Measurements from ENCODE around the gene REG3A.

REG3A gene

DNA sequence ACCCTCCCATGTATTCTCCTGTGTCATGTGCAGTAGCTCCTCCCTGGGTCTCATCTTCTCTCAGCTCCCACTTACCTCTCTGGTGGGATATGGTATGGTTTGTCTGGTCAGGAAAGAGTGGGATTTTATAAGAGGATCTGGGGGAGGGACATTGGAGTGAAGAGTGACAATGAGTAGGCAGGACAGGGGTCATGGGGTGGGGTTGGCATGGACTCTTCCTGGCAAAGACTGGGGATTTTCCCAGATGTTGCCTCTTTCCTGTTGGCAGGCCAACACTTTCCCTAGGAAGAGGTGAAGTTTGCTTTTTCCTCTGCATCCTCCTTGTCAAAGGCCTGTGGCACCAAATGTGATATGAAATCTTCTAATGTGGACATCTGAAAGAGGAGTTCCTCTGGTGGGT is at the start of gene REG3A:
Gene REG3A (minus strand): TSS at position 101 of the 400 bp plus-strand sequence. CDS start 348 bp downstream, outside the sequence.
- no peak for DNase-seq

DNA sequence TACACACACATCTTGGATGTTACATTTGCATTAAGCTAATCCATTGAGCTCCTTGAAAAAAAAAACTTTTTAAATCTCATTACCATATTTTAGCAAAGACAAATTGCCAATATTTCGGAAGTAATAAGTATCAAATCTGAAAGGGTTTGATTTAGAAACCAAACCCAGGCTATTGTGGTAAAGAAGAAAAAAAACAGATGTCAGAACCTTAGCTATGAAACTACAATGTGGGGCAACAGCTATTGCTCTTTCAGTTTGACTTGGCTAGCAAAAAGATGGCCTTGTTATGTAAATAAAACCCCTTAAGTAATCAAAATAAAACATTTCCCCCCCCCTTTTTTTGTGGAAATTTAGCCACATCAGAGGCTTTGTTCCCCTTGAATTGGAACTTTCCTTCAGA is 41.2 kb upstream of the REG3A start:
- no peak for DNase-seq

DNA sequence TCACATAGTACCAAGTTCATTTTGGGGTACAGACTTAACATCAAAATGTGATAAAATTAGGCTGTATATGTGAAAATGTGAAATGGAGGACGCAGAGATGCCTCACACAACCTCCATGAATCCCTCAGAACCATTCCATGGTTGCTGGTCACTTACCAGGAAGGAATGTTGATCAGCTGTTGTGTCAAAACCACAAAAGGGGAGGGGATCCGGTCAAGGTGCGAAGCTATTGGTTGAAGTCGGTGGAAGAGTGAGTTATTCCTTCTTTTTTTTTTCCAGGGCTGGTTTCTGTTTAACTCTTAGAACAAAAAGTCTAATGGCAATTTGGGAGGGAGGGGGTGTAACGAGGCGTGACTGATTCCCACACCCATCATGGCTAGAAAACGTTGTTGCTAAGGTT is 32.3 kb upstream of the REG3A start:
- DNase-seq = no peak

DNA sequence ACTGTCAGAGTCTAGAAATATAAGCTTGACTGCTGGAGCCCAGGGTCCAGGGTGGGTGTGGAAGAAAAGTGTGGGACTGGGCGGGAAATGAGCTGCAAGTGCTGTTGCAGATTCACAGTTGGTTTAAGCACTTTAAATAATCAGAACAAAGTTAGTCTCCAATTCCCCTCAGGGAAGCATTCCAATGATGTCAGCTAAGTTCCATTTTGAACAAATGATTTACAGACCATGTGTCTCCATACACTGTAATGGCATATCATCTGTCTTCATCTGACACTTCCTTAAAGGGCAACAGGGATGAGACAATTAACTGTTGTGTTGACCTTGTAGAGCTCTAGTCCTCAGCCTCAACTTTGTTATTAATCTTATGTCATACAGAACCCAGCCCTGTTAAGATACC is 31.5 kb upstream of the REG3A start:
- DNase-seq = no peak

DNA sequence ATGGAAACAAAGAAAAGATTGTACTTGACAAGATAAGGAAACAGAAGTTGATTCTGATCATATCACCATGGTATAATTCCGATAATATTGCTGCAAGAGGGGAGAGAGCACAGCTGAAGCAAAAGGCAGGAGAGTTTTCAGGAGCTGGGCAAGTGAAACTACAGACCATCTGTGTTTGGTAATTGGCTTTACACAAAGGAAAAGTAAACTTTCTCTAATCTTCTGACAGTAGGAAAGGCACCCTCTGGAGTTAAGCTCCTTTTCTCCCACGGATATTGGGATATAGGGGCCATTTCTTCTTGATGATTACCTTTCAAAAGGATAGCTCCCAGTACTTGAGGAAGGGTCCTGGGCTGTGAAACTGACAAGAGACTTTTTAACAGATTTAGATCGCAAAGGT is 29.9 kb upstream of the REG3A start:
- no peak for DNase-seq

DNA sequence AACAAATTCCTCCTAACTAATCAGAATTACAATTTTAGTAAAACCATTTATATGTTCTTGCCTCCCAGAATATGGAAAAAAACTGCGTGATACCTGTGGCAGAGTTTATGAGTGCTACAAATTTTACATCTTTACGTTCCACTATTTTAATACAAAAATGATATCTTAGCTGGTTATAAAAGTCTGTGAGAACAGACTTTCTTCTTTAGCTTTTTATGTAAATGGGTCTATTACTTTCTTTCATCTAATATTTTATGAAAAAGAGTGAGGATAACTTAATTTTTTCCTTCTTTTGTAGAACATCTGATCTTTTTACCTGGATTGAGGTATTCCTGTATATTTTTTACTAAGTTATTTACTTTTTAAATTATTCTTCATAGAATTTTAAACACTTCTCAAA is 22.1 kb upstream of the REG3A start:
- no peak for DNase-seq

DNA sequence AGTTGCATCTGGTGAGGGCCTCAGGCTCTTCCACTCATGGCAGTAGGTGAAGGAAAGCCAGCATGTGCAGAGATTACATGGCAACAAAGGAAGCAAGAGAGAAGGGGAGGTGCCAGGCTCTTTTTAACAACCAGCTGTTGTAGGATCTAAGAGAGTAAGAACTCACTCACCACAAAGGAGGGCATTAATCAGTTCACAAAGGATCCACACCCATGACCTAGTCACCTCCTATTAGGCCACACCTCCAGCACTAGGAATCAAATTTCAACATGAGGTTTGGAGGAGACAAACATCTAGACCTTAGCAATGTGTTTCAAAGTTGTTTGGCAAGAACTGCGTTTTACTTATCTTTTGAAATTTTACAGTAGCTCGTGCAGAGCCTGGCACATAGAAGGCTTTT is 20.5 kb upstream of the REG3A start:
- DNase-seq = no peak

DNA sequence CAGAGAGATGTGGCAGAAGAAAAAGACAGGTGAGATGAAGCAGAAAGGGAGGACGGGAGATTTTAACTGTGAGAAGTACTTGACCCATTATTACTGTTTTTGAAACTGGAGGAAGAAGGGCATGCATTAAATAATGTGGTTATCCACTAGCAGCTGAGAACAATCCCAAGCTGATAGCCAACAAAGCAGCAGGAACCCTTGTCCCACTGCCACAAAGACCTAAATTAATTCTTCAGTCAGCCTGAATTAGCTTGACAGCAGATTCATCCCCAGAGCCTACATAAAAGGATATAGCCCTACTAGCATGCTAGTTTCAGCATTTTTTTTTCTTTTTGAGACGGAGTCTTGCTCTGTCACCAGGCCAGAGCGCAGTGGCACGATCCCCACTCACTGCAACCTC is 19.5 kb upstream of the REG3A start:
- DNase-seq = no peak

DNA sequence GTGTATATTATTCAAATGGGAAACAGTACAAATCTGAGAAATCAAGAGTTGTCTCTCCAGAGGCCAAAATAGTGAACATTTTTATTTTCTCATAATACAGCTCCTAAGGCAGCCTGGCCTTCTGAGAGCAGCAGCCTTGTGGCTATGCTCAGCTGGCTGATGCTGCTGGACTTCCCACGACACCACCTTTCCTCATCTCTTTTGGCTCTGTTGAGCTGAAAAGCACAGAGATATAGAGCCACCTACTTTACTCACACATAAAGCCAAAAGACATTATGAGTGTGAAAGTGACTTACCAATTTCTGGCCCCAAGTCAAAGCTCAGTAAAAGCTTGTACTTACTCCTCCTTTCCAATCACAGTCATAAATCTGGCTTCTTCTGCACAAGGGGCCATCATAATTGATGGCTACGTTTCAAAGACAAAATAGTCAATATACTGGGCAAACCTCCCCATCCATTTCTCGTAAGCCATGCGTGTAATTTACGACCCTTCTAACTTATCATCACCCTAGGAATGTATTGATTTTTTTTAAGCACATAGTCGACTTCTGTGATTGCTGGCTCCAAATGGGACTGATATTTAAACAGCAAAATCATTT is 18.6 kb upstream of the REG3A start:
- no peak for DNase-seq

DNA sequence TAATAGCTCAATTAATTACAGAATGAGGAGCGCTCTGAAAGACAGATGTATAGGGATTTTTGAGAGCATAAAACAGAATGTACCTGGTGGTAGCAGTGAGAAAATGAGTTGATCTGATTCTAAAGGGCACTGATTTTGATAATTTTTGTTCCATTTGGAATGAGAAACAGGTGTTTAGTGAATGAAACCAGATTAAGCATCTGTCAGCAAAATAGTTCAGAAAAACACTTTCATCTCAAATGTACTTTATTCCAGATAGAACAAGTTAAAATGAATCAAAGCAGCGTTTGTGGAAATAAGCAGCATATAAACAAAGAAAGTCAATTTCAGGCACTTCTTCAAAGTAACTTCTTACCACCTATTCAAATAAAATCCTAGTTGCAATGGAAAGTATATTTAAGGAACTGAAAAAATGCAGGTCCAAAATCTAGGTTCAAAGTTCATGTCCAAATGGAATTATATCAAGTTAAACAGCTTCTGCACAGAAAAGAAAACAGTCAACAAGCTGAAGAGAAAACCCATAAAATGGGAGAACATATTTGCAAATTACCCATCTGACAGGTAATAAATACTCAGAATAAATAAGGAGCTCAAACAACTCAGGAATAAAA is 11.9 kb upstream of the REG3A start:
- no peak for DNase-seq

DNA sequence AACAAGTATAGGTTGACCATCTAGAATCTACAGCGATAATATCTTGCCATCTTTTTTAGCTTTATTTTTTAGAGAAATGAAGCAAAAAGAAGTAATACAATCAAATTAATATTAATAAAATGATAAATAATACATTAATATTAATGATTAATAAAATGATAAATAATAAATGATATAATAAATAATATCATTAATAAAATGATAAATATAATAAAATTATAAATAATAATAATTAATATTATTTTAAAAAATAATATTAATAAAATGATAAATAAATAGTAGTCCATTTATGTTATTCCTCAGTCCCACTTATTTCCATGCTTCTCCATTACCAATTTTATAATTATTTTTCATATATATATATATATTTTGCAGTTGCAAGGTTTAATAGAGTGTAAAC is 3.2 kb upstream of the REG3A start:
- no peak for DNase-seq

DNA sequence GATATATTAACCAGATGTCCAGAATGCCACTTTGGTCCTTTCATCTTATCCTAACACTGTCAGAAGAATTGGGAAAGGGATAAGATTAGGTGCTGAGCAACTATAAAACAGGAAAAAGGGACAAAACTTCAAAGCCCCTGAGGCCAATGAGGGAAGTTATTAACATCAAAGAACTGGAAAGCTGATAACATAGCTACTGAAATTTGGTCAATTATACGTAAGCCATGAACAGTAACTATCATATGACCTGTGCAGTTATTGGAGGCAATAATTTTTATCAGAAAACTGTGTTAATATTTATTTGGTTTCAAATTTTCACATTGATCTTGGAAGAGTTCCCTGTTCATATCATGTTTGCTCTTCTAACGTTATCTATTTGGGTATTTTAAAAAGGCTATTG is 2.6 kb upstream of the REG3A start:
- no peak for DNase-seq

DNA sequence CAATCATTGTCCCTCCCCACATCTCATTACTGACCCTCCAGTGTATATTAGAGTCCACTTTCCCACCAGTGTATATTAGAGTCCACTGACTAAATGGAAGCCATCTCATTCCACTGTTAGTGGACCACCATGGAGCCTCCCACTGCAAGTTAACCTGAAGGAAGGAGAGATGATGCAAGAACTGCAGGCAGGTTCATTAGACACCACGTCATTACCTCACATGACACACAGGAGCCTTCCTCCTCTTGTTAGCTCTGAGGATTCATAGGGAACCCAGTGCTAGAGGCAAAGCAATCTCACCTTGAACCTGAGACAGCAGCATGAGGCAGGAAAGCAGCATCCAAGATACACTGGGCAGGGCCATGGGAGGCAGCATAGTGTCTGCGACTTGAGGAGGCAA is 523 bp downstream of the REG3A start:
- no peak for DNase-seq

DNA sequence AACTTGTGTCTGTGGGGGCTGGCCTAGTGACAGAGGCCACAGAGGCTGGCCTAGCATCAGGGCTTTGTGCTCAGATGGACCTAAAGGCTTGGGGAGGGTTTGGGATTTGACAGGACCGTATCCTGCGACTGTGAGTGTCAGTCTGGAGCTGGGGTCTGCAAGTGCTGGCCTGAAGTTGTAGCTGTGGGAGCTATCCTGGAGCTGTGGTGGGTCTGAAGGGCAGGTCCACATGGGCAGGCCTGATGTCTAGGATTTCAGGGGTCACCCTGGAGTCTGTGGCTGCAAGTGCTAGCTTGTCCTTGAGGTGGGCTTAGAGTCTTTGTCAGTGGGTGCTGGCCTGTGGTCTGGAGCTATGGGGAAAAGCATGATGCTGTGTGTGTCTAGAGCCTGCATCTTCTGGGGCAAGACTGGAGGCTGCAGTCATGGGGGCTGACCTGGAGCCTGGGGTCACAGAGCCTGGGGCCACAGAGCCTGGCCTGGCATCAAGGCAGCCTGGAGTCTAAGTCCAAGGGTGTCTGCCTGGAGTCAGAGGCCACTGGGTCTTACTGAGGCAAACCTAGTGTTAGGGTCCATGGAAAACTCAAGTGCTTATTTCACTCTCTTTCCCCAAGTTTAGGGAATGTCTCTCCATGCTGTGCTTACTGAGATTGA is 3.6 kb downstream of the REG3A start:
- no peak for DNase-seq

DNA sequence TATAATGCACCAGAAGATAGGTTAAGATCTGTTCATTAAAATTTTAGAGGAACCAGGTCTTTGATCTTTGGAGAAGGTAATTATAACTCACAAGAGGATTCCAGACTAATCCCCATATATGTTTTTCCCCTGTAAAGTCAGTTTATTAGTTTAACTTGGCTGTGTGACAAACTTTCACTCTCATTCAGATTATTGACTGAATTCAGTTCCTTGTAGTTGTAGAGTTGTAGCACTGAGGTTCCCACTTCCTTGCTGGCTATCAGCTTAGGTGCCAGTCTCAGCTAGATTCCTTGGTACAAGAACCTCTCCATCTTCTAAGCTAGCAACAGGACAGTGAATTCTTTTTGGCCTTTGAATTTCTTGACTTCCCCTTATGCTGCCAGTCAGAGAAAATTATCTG is 20.1 kb downstream of the REG3A start:
- DNase-seq = no peak

DNA sequence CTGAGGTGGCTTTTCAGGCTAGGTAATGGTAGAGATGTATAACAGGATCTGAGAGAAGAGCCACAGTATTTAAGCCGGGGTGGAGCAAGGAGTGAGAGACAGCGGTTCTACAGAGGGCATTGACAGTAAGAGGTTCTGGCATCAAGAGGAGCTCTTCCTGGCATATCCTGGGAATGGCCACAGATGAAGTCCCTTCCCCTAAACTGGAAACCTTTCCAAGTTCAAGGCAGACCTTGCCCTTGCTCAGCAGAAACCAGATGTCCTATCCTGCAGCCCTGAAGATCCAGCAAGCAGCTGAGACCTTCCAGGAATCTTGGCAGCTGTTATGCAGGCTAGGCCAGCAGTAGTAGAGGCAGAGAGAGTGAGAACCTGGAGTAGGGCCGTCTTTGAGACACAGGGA is 21.2 kb downstream of the REG3A start:
- DNase-seq = no peak

DNA sequence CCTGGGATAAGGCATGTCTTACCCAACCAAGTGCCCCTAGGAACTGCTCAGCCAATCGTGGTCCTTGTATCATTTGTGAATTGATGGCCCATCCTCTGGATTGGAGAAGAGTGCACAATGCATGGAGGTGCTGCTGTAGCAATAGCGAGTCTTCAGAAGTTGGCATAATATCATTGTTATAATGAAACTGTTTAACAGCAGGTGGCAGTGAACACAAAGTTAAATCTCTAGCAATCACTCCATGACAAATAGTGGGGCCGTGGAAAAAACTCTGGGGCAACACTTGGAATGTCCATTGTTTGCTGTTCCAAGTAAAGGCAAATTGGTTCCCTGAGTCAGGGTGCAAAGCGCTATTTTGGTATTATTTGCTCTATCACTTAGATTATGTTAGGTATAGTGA is 27.9 kb downstream of the REG3A start:
- no peak for DNase-seq

DNA sequence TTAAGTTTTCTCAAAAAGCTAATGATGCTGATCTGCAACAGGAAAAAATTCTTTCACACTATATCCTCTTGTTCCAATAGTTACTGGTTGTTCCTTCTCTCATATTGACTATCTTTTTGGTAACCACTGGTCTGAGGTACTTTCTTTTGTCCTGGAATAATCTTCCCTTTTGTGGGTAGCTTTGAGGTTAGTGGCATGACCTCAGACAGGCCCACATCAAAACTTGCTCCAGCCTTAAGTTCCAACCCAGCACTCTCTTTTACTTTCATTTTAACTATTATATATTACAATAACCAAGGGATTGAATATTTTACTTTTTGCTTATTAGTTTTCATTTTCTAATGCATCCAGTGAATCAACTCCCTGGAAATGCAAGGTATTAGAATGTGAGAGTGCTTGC is 29.7 kb downstream of the REG3A start:
- DNase-seq = no peak

DNA sequence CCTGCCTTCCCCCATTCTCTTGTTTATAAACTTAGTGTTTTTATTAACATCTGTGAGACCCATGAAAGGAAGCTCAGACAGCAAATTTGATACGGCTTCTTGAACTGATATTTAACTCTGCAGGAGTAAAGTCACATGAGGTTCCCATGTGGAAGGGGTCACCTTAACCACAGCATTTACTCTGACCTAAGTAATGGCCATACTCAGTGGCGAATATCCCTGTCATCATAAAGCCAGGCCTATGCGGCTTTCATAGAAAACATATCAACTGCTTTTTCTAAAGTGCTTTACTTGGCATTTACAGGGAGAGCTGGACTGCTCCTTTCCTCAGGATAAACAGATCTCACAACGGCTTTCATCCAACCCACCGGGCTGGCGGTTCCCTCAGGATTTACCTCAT is 30.3 kb downstream of the REG3A start:
- DNase-seq = no peak

DNA sequence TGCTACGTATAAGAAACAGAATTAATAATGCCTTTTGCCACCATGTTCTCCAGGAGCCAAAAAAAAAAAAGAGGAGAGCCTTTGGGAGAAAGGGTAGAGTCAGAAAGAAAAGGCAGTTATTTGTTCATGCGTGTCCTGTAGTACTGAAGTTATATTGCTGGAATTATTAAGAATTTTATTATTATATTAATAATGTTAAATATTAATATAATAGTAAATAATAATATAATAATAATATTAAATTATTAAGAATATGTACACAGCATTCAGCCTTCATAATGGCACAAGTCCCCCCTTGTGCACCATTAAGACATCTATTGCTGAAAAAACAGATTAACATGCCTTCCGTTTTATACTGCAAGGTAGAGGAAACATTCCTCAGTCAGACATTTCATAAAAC is 31.1 kb downstream of the REG3A start:
- no peak for DNase-seq

DNA sequence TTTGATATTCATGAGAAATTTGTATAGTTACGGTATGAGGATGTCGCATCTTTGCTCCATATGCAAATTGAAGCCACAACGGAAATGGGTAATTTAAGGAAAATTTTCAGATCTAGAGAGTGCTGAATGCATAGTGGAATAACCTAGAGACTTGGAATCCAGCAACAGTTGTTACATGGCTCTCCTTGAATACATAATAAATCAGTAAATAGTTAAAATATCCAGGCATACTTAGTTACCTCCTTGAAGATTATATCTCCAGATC is 33.9 kb downstream of the REG3A start:
- DNase-seq = no peak

DNA sequence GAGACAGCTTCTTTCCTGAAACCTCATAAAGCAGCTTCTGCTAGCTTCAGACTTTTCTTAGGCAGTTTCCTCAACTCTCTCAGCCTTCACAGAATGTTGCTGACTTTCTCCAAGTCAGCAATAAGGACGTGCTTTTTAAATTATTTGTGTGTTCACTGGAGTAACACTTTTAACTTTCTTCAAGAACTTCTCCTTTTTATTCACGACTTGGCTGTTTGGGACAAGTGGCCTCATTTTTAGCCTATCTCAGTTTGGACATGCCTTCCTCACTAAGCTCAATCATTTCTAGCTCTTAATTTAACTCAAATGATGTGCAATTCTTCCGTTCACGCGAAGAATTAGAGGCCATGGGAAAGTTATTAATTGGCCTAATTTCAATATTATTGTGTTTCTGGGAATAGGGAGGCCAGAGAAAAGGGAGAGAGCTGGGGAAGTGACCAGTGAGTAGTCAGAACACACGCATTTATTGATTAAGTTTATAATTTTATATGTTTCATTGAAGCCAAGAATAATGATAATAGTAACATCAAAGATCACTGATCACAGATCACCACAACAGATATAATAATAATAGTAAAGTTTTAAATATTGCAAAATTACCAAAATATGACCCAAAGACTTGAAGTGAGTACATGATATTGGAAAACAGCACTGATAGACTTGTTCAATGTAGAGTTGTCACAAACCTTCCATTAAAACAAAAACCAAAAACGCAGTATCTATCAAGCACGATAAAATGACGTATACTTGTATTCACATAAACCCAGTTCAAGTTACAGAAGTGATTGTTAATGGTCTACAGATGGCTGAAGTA is 34.4 kb downstream of the REG3A start:
- DNase-seq = no peak

DNA sequence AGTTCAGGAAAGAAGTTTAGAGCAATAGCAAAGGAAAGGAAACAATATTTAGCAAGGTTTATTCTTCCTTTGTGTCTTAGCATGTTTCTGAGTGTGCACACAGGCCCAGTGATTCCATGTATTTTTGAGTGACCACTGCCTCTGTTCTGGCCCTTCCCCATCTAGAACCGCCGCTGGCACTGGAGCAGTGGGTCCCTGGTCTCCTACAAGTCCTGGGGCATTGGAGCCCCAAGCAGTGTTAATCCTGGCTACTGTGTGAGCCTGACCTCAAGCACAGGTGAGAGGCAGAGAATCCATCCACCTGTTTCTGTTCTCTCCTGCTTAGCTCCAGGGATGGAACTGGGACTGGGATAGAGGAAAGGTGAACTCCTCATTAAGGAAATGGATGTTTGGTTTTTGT is 36.9 kb downstream of the REG3A start:
- no peak for DNase-seq

DNA sequence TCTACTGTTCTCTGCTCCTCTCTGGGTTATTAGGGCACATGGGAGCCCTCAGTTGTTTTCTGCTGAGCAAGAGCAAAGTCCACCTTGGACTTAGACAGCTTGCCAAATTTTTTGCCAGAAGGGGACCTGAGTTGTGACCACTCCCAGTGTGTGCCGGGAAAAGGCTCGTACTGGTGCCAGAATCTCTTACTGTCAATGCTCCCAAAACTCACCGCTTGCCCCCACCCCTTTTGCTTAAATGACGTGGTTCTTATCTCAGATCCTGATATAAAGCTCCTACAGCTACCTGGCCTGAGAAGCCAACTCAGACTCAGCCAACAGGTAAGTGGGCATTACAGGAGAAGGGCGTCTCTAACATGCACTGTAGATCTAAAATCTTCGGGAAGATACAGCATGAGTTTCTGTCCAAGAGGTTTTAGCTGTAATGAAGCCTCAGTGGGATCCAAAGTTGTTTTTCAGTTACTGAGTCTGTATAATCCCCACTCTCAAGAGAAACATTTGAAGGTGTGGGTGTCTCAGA is 39.3 kb downstream of the REG3A start, which contains the start of gene REG1A:
Gene REG1A (plus strand): TSS at position 295 of the 520 bp plus-strand sequence. CDS start 374 bp downstream, outside the sequence.
- no peak for DNase-seq

Data from NCI-H146 (cell line).